HL-60 (cell line): Measurements from ENCODE around the gene PAOX.
A peak's percentile ranks its signal among the peaks of the same experiment; 100 is the strongest.

Experiments
- microRNA-seq: library from miRNA; unstranded; fragments of <30 nt; microRNA quantifications from one replicate; pipeline ENCODE4, GENCODE V29; 2018

The PAOX gene

Small RNA genes lying within 50 kb of the gene (microRNA-seq; reads per million reads assigned to microRNA genes)
- 20.5 reads per million, percentile 46 among the genes with 10 or more reads in this experiment for gene MIR3944
